LoVo (cell line): ENCODE results near the gene IFNL2.
"Not testable (repeated sequence)": the region's sequence is repeated elsewhere in the genome, so short reads cannot be mapped to it uniquely, and the experiment has no call there.

Experiments
- DNase-seq: peaks from one replicate; pipeline ENCODE4 v3.0.0-alpha.2; 2016; ENCODE audit warnings: low spot score

IFNL2 gene

DNA sequence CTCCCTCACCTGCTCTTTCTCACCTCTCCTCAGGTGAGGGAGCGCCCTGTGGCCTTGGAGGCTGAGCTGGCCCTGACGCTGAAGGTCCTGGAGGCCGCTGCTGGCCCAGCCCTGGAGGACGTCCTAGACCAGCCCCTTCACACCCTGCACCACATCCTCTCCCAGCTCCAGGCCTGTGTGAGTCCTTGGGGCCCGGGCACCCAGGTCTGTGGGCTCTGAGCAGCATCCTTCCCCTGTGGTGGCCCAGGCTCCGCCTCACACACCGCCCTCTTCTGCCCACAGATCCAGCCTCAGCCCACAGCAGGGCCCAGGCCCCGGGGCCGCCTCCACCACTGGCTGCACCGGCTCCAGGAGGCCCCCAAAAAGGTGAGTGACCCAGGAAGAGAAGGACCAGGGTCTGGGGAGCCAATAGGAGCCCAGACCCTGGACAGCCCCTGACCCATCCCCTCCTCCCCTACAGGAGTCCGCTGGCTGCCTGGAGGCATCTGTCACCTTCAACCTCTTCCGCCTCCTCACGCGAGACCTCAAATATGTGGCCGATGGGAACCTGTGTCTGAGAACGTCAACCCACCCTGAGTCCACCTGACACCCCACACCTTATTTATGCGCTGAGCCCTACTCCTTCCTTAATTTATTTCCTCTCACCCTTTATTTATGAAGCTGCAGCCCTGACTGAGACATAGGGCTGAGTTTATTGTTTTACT is 29.9 kb downstream of the IFNL2 start:
- no peak for DNase-seq

- DNase-seq, result no peak
These were observed 31.2 kb downstream of the IFNL2 start for GRCh38 chr19:39299404-39299803.

- DNase-seq, result no peak
These were observed 31.6 kb downstream of the IFNL2 start for GRCh38 chr19:39299832-39300231.

DNA sequence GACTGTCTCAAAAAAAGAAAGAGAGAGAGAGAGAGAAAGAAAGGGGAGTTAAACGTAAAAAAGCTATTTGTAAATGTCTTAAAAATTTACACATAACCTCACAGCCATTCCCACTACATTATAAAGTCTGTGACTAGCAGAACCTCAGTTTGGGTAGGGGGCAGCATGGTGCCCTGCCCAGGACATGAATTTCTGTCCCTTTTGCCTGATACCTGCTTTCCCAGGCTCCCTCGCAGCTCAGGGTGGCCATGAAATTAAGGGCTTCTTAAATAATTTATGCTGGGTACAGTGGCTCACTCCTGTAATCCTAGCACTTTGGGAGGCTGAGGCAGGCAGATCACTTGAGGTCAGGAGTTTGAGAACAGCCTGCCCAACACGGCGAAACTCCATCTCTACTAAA is 32.8 kb downstream of the IFNL2 start:
- no peak for DNase-seq

DNA sequence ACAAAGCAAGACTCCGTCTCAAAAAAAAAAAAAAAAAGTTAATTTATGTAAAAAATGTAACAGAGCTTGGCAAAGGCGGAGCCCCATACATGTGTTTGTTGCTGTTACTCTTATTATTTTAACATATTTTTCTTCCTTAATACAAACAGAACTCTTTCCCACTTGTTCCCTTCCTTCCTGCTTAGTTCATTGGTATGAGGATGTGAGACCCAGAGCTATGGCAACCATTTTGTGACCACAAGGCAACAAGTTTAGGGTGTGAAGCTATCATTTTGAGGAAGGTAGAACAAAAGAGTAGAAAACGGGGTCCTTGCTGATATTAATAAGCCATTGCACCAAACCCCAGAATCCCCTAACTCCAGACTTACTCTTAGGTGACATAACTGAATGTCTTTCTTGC is 33.4 kb downstream of the IFNL2 start:
- DNase-seq, result no peak

- DNase-seq, result no peak
These were observed 35.4 kb downstream of the IFNL2 start for GRCh38 chr19:39303373-39304184.

DNA sequence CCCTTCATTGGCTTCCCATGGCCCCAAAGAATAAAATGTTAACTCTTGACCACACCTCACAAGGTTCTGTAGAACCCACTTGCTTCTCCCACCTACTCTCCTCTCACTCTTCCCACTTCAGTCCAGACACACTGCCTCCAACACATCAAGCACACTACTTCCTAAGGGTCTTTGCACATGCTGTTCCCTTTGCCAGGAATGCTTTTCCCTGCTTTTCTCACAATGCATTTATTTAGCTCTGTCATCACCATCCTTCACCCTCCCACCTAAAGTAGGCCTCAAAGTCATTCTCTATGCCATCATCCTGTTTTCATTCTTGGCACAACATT is 36.0 kb downstream of the IFNL2 start:
- no peak for DNase-seq

- no peak for DNase-seq
These were observed 36.7 kb downstream of the IFNL2 start for GRCh38 chr19:39304701-39305571.

- no peak for DNase-seq
These were observed 37.9 kb downstream of the IFNL2 start for GRCh38 chr19:39306075-39306474.

- DNase-seq, result no peak
These were observed 39.0 kb downstream of the IFNL2 start for GRCh38 chr19:39307046-39307821.

- DNase-seq, result no peak
These were observed 39.8 kb downstream of the IFNL2 start for GRCh38 chr19:39307822-39308530.

DNA sequence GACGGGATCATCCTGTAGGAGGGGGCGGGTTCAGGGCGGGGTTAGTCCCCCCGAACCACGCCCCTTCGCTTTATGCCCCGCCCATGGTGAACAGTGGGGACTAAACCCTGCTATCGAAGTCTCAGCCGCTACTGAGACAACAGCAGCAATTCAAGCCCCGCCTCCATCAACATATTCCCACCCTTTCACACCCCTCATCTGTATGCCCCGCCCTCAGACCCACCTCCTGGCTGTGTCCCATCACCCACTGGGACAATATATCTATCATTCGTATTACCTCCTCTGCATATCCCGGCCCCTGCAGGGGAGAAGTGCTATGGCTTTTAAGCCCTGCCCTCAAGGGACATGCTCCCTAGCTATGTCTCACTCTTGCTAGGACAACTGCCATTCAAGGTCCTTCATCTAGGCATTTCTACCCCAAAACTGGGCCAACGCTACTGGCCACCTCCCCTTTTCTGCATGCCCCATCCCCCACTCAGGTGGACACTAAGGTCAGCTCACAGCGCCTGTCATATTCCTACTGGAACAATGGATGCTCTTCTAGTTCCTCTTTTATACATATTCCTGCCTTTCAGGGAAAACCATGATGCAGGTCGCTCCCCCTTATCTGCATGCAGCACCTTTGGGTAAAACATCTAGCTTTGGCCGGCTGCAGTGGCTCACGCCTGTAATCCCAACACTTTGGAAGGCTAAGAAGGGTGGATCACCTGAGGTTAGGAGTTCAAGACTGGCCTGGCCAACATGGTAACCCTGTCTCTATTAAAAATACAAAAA is 40.5 kb downstream of the IFNL2 start:
- DNase-seq, result no peak

DNA sequence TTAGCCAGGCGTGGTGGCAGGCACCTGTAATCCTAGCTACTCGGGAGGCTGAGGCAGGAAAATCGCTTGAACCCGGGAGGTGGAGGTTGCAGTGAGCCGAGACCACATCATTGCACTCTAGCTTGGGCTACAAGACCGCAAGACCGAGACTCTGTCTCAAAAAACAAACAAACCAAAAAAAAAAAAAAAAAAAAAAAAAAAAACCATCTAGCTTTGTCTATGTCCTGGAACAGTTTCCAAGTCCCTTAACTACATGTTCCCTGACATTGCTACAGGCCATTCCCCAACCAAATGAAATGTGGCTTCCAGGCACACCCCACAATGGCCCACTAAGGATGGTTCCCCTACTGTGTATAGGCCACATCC is 41.1 kb downstream of the IFNL2 start:
- not testable (repeated sequence) for DNase-seq

- DNase-seq, result no peak
These were observed 42.5 kb downstream of the IFNL2 start for GRCh38 chr19:39310558-39311311.

DNA sequence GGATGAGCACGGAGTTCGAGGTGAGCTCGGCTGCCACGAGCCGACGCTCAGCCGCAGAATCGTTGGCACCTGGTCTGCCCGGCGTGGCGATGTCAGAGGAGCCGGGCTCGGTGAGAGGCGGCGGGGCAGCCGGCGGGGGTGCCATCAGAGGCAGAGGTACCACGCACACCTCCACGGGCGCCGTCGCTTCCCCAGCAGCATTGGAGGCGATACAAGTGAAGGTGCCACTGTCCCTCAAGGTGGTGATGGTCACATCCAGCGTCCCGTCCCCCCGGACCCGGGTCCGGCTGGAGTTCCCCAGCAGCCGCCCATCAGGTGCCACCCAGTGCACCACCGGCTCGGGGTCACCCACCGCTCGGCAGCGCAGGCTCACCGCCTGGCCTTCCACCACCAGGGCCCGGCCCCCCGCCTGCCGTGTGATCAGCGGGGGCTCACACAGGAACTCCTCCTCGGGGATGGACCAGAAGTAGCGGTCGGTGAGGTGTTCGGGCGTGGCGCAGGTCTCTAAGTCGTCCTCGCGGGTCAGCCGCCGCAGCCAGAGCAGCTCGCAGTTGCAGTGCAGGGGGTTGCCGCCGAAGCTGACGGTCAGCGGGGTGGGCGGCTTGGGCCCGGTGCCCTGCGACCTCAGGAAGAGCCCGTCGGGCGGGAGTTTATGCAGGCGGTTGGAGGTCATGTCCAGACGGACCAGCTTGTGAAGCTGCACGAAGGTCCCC is 46.0 kb downstream of the IFNL2 start:
- DNase-seq, result no peak

DNA sequence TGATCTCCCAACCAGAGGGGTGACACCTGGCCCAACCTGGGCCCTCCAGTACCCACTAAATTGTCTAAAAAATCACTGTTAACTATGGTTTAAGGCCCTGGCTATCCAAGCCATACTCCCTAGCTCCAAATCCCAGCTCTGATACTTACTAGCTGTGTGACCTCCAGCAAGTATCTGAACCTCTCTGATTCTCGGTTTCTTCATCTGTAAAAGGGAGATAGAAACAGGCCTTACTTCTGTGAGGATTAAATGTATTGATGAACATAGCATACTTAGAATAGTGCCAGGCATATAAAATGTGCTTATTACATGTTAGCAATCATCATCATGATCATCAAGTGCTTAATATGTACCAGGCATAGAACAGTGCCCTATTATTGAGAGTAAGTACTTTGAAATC is 47.7 kb downstream of the IFNL2 start:
- no peak for DNase-seq

GRCh38 chr19:39316627-39317321 is 48.6 kb downstream of the IFNL2 start:
- DNase-seq, result no peak

GRCh38 chr19:39317476-39317875 is 49.3 kb downstream of the IFNL2 start:
- DNase-seq, result no peak

DNA sequence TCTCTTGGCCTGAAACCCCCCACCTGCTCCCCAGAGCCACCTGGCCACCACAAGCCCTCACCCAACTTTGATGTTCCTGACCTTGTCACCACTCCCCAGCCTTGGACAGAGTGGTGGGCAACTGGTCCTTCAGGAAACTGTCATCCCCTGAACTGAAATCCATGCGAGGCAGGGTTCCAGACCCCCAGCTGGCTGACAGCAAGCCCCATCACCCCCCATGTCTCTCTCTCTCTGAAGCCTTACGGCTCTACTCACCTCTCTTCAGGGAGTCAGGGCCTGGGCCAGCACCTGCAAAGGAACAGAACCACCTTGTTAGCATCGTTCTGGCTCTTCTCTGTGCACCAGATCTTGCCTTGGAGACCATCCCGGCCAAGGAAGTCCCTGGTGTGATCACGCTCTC is 49.9 kb downstream of the IFNL2 start:
- DNase-seq, result no peak
